Uterus (tissue), 2 donors: ENCODE measurements around the gene PAPPA2.

Source experiments
- POLR2A ChIP-seq, 2 donors: fragments of 450-650 bp; IDR thresholded peaks; one replicate each; pipeline ENCODE4 v1.6.1; 2016; ENCODE audit warnings: antibody characterized with exemption in 2 of 2, mild to moderate bottlenecking in 1 of 2, moderate library complexity in 1 of 2
- TF ChIP-seq, protein P1 (sequence below), 4 experiments: fragments of 200-600 bp in 2 of 4; fragments of 450-650 bp in 2 of 4; sonication (generic) in 2 of 4; IDR thresholded peaks; one replicate each; pipeline ENCODE4 v1.5.1; 2016 to 2019; ENCODE audit warnings: antibody characterized with exemption in 4 of 4, mild to moderate bottlenecking in 2 of 4, moderate library complexity in 1 of 4

DNA sequence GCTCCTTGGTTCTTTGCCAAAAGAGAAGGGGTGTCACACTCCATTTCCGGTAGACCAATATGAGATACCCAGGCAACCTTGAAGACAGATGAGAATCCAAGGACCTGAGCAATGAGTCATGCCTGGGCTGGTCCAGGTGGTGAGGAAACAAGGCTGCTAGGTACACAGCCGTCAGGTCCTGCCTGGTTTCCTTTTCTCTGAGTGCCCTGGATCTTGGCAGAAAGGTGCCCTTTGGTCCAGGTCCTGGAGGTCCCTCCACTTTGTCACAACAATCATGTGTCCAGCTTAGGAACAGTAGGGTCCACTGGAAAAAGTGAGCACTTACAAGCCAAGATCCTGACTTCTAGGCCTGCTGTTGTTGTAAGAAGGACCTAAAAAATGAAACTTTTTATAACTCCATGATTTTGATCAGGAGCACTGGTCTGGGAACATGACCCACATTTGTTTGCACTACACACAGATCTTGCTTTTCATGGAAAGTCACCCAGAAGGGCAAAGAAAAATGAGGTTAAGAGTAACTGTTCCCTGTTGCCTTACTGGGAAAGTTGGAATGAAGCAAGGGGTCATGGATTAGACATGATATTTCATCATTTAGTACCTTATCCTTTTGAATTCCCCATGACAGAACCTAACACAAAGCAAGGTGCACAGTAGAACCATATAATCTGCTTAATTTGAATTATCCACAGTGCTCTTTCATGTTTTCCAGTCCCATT is 94.7 kb downstream of the PAPPA2 start:
- no peak for TF ChIP-seq POLR2A (IDR thresholded peaks at IDR 0.05)
- TF ChIP-seq, protein P1, sequence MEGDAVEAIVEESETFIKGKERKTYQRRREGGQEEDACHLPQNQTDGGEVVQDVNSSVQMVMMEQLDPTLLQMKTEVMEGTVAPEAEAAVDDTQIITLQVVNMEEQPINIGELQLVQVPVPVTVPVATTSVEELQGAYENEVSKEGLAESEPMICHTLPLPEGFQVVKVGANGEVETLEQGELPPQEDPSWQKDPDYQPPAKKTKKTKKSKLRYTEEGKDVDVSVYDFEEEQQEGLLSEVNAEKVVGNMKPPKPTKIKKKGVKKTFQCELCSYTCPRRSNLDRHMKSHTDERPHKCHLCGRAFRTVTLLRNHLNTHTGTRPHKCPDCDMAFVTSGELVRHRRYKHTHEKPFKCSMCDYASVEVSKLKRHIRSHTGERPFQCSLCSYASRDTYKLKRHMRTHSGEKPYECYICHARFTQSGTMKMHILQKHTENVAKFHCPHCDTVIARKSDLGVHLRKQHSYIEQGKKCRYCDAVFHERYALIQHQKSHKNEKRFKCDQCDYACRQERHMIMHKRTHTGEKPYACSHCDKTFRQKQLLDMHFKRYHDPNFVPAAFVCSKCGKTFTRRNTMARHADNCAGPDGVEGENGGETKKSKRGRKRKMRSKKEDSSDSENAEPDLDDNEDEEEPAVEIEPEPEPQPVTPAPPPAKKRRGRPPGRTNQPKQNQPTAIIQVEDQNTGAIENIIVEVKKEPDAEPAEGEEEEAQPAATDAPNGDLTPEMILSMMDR (IDR thresholded peaks at IDR 0.05) = no peak
